ENCODE data around the gene ERGIC2. TPM values are rescaled to one million over a fixed set of nuclear protein-coding genes. Genes with fewer than 3 reads are reported as not detected.

The ERGIC2 gene
- total RNA-seq, 1 donor from 2014 or later, result 52.8 TPM

GRCh38 chr12:29317556-29318363 lies 63.2 kb downstream of the ERGIC2 start:
- DNase-seq (ENCODE audit: extremely low spot score in 2 of 2), result no peak
- intact Hi-C loops (cut with DNase I), result loop anchor here (10.0 kb wide), 1 partner anchor 243 kb away; no protein-coding TSS in a partner anchor
- Histone ChIP-seq H3K4me3 (no peak overlapping the region), H3K36me3 (peaks cover 0 to 1% of the 10 kb centered on the region in 2 donors), H3K4me1 (peaks cover 7% of the 10 kb centered on the region), H3K27me3 (no peaks in the 10 kb centered on the region), H3K9me3 (no peaks in the 10 kb centered on the region), H3K27ac (no peak overlapping the region)
- TF ChIP-seq POLR2A (IDR thresholded peaks at IDR 0.05) (no peak), CTCF (IDR thresholded peaks at IDR 0.05) (peak; percentile 48 to 79 (median 59))

GRCh38 chr12:29316752-29317151 lies 64.2 kb downstream of the ERGIC2 start:
- TF ChIP-seq POLR2A (IDR thresholded peaks at IDR 0.05) (no peak), CTCF (IDR thresholded peaks at IDR 0.05) (no peak), POLR2AphosphoS5 (IDR thresholded peaks at IDR 0.05; ENCODE audit: insufficient read depth in 1 of 2, low read depth in 1 of 2) (no peak)
- H3K27me3 ChIP-seq, result no peaks in the 10 kb centered on the region
- no peak overlapping the region for H3K27ac ChIP-seq
- peaks cover 7% of the 10 kb centered on the region for H3K4me1 ChIP-seq
- H3K9me3 ChIP-seq, result no peaks in the 10 kb centered on the region
- no peak for DNase-seq (ENCODE audit: extremely low spot score in 2 of 2)
- intact Hi-C loops (cut with DNase I), result loop anchor here (10.0 kb wide), 1 partner anchor 242 kb away; no protein-coding TSS in a partner anchor
- H3K36me3 ChIP-seq, result no peaks in the 10 kb centered on the region
- H3K4me3 ChIP-seq, result no peak overlapping the region

GRCh38 chr12:29314416-29314815 lies 66.6 kb downstream of the ERGIC2 start:
- H3K4me3 ChIP-seq, result no peak overlapping the region

GRCh38 chr12:29310899-29311298 lies 70.1 kb downstream of the ERGIC2 start:
- intact Hi-C loops (cut with DNase I), result loop anchor here (10.0 kb wide), 1 partner anchor 236 kb away; no protein-coding TSS in a partner anchor
- DNase-seq (ENCODE audit: extremely low spot score in 2 of 2), result no peak

More at GRCh38 chr12:29314416-29314815, 66.6 kb downstream of the ERGIC2 start:
- TF ChIP-seq POLR2AphosphoS5 (IDR thresholded peaks at IDR 0.05; ENCODE audit: insufficient read depth in 1 of 2, low read depth in 1 of 2) (no peak), POLR2A (IDR thresholded peaks at IDR 0.05) (no peak), CTCF (IDR thresholded peaks at IDR 0.05) (no peak)
- H3K27ac ChIP-seq, result no peak overlapping the region
- peaks cover 7% of the 10 kb centered on the region for H3K4me1 ChIP-seq
- no peaks in the 10 kb centered on the region for H3K36me3 ChIP-seq
- H3K9me3 ChIP-seq, result no peaks in the 10 kb centered on the region
- no peaks in the 10 kb centered on the region for H3K27me3 ChIP-seq
- intact Hi-C loops (cut with DNase I), result loop anchor here (10.0 kb wide), 1 partner anchor 240 kb away; no protein-coding TSS in a partner anchor
- no peak for DNase-seq (ENCODE audit: extremely low spot score in 2 of 2)

More at GRCh38 chr12:29310899-29311298, 70.1 kb downstream of the ERGIC2 start:
- Histone ChIP-seq H3K4me1 (no peaks in the 10 kb centered on the region), H3K27me3 (no peaks in the 10 kb centered on the region), H3K27ac (no peak overlapping the region), H3K4me3 (no peak overlapping the region), H3K9me3 (no peaks in the 10 kb centered on the region), H3K36me3 (no peaks in the 10 kb centered on the region)
- TF ChIP-seq POLR2A (IDR thresholded peaks at IDR 0.05) (no peak), CTCF (IDR thresholded peaks at IDR 0.05) (no peak), POLR2AphosphoS5 (IDR thresholded peaks at IDR 0.05; ENCODE audit: insufficient read depth in 1 of 2, low read depth in 1 of 2) (no peak)
